ENCODE measurements around the gene GALNT2.

GRCh38 chr1:230048322-230048721, 18.7 kb upstream of the GALNT2 start:
- no peak for TF ChIP-seq CTCF (IDR thresholded peaks at IDR 0.05)
- TF ChIP-seq POLR2AphosphoS5 (IDR thresholded peaks at IDR 0.05), result no peak
- TF ChIP-seq POLR2A (IDR thresholded peaks at IDR 0.05), result no peak
